Measurements from ENCODE around the gene SRXN1. TPM values are rescaled to one million over a fixed set of nuclear protein-coding genes. Genes with fewer than 3 reads are reported as not detected.

SRXN1 gene
- polyA plus RNA-seq, 2 donors, result 16.7 to 41.0 TPM

GRCh38 chr20:641516-641875 is 11.5 kb downstream of the SRXN1 start:
- H3K36me3 ChIP-seq (ENCODE audit: control insufficient read depth in 2 of 2, insufficient read depth in 2 of 2, low read length in 1 of 2), result no peaks in the 10 kb centered on the region
- no peak overlapping the region for H3K4me3 ChIP-seq (ENCODE audit: low read depth in 1 of 2, low read length in 2 of 2)
- H3K27ac ChIP-seq (ENCODE audit: low read depth in 2 of 2, low read length in 1 of 2), result no peak overlapping the region
- H3K9me3 ChIP-seq (ENCODE audit: control insufficient read depth in 2 of 2, insufficient read depth in 1 of 2, low read depth in 1 of 2, low read length in 1 of 2), result no peaks in the 10 kb centered on the region
- H3K4me1 ChIP-seq (ENCODE audit: control insufficient read depth in 2 of 2, insufficient read depth in 2 of 2, low read length in 1 of 2), result peaks cover 2% of the 10 kb centered on the region in 2 donors
- H3K27me3 ChIP-seq (ENCODE audit: control insufficient read depth in 1 of 2, insufficient read depth in 2 of 2, low read length in 2 of 2), result no peaks in the 10 kb centered on the region
- WGBS, 2 donors, result 37 to 38% methylated on average over 12 of the region's 12 CpGs

- Histone ChIP-seq H3K27me3 (ENCODE audit: control insufficient read depth in 1 of 2, insufficient read depth in 2 of 2, low read length in 2 of 2) (no peaks in the 10 kb centered on the region), H3K36me3 (ENCODE audit: control insufficient read depth in 2 of 2, insufficient read depth in 2 of 2, low read length in 1 of 2) (no peaks in the 10 kb centered on the region), H3K27ac (ENCODE audit: low read depth in 2 of 2, low read length in 1 of 2) (no peak overlapping the region), H3K9me3 (ENCODE audit: control insufficient read depth in 2 of 2, insufficient read depth in 1 of 2, low read depth in 1 of 2, low read length in 1 of 2) (no peaks in the 10 kb centered on the region), H3K4me3 (ENCODE audit: low read depth in 1 of 2, low read length in 2 of 2) (no peak overlapping the region), H3K4me1 (ENCODE audit: control insufficient read depth in 2 of 2, insufficient read depth in 2 of 2, low read length in 1 of 2) (peaks cover 2% of the 10 kb centered on the region in 2 donors)
- WGBS, 2 donors, result 50 to 56% methylated on average over 11 of the region's 11 CpGs
These were observed 12.1 kb downstream of the SRXN1 start for GRCh38 chr20:640674-641515.

- H3K4me1 ChIP-seq (ENCODE audit: control insufficient read depth in 2 of 2, insufficient read depth in 2 of 2, low read length in 1 of 2), result no peaks in the 10 kb centered on the region
- H3K27me3 ChIP-seq (ENCODE audit: control insufficient read depth in 1 of 2, insufficient read depth in 2 of 2, low read length in 2 of 2), result no peaks in the 10 kb centered on the region
- 58 to 65% methylated on average over 1 of the region's 1 CpG for WGBS, 2 donors
These were observed 14.4 kb downstream of the SRXN1 start for GRCh38 chr20:638579-638978.

GRCh38 chr20:637559-637958 is 15.4 kb downstream of the SRXN1 start:
- WGBS, 2 donors, result 65 to 77% methylated on average over 2 of the region's 2 CpGs
- H3K4me3 ChIP-seq (ENCODE audit: low read depth in 1 of 2, low read length in 2 of 2), result no peak overlapping the region
- H3K27ac ChIP-seq (ENCODE audit: low read depth in 2 of 2, low read length in 1 of 2), result no peak overlapping the region
- no peaks in the 10 kb centered on the region for H3K9me3 ChIP-seq (ENCODE audit: control insufficient read depth in 2 of 2, insufficient read depth in 1 of 2, low read depth in 1 of 2, low read length in 1 of 2)
- no peaks in the 10 kb centered on the region for H3K4me1 ChIP-seq (ENCODE audit: control insufficient read depth in 2 of 2, insufficient read depth in 2 of 2, low read length in 1 of 2)
- no peaks in the 10 kb centered on the region for H3K36me3 ChIP-seq (ENCODE audit: control insufficient read depth in 2 of 2, insufficient read depth in 2 of 2, low read length in 1 of 2)
- no peaks in the 10 kb centered on the region for H3K27me3 ChIP-seq (ENCODE audit: control insufficient read depth in 1 of 2, insufficient read depth in 2 of 2, low read length in 2 of 2)

More at GRCh38 chr20:638579-638978, 14.4 kb downstream of the SRXN1 start:
- Histone ChIP-seq H3K36me3 (ENCODE audit: control insufficient read depth in 2 of 2, insufficient read depth in 2 of 2, low read length in 1 of 2) (no peaks in the 10 kb centered on the region), H3K9me3 (ENCODE audit: control insufficient read depth in 2 of 2, insufficient read depth in 1 of 2, low read depth in 1 of 2, low read length in 1 of 2) (no peaks in the 10 kb centered on the region), H3K4me3 (ENCODE audit: low read depth in 1 of 2, low read length in 2 of 2) (no peak overlapping the region), H3K27ac (ENCODE audit: low read depth in 2 of 2, low read length in 1 of 2) (no peak overlapping the region)

GRCh38 chr20:635893-636338 is 17.1 kb downstream of the SRXN1 start:
- WGBS, 2 donors, result 41 to 43% methylated on average over 7 of the region's 7 CpGs
- H3K9me3 ChIP-seq (ENCODE audit: control insufficient read depth in 2 of 2, insufficient read depth in 1 of 2, low read depth in 1 of 2, low read length in 1 of 2), result no peaks in the 10 kb centered on the region
- H3K27me3 ChIP-seq (ENCODE audit: control insufficient read depth in 1 of 2, insufficient read depth in 2 of 2, low read length in 2 of 2), result no peaks in the 10 kb centered on the region
- no peak overlapping the region for H3K27ac ChIP-seq (ENCODE audit: low read depth in 2 of 2, low read length in 1 of 2)
- no peaks in the 10 kb centered on the region for H3K36me3 ChIP-seq (ENCODE audit: control insufficient read depth in 2 of 2, insufficient read depth in 2 of 2, low read length in 1 of 2)
- H3K4me1 ChIP-seq (ENCODE audit: control insufficient read depth in 2 of 2, insufficient read depth in 2 of 2, low read length in 1 of 2), result no peaks in the 10 kb centered on the region
- no peak overlapping the region for H3K4me3 ChIP-seq (ENCODE audit: low read depth in 1 of 2, low read length in 2 of 2)

- Histone ChIP-seq H3K4me1 (ENCODE audit: control insufficient read depth in 2 of 2, insufficient read depth in 2 of 2, low read length in 1 of 2) (no peaks in the 10 kb centered on the region), H3K4me3 (ENCODE audit: low read depth in 1 of 2, low read length in 2 of 2) (no peak overlapping the region), H3K9me3 (ENCODE audit: control insufficient read depth in 2 of 2, insufficient read depth in 1 of 2, low read depth in 1 of 2, low read length in 1 of 2) (no peaks in the 10 kb centered on the region), H3K27ac (ENCODE audit: low read depth in 2 of 2, low read length in 1 of 2) (no peak overlapping the region), H3K27me3 (ENCODE audit: control insufficient read depth in 1 of 2, insufficient read depth in 2 of 2, low read length in 2 of 2) (no peaks in the 10 kb centered on the region), H3K36me3 (ENCODE audit: control insufficient read depth in 2 of 2, insufficient read depth in 2 of 2, low read length in 1 of 2) (no peaks in the 10 kb centered on the region)
- 65 to 68% methylated on average over 9 of the region's 9 CpGs for WGBS, 2 donors
These were observed 17.7 kb downstream of the SRXN1 start for GRCh38 chr20:635028-635892.

- Histone ChIP-seq H3K4me3 (ENCODE audit: low read depth in 1 of 2, low read length in 2 of 2) (no peak overlapping the region), H3K27ac (ENCODE audit: low read depth in 2 of 2, low read length in 1 of 2) (no peak overlapping the region), H3K9me3 (ENCODE audit: control insufficient read depth in 2 of 2, insufficient read depth in 1 of 2, low read depth in 1 of 2, low read length in 1 of 2) (no peaks in the 10 kb centered on the region), H3K4me1 (ENCODE audit: control insufficient read depth in 2 of 2, insufficient read depth in 2 of 2, low read length in 1 of 2) (no peaks in the 10 kb centered on the region), H3K36me3 (ENCODE audit: control insufficient read depth in 2 of 2, insufficient read depth in 2 of 2, low read length in 1 of 2) (no peaks in the 10 kb centered on the region), H3K27me3 (ENCODE audit: control insufficient read depth in 1 of 2, insufficient read depth in 2 of 2, low read length in 2 of 2) (no peaks in the 10 kb centered on the region)
- WGBS, 2 donors, result 51 to 56% methylated on average over 14 of the region's 14 CpGs
These were observed 18.7 kb downstream of the SRXN1 start for GRCh38 chr20:634148-634925.

GRCh38 chr20:631101-631500 is 21.9 kb downstream of the SRXN1 start:
- Histone ChIP-seq H3K4me3 (ENCODE audit: low read depth in 1 of 2, low read length in 2 of 2) (no peak overlapping the region), H3K36me3 (ENCODE audit: control insufficient read depth in 2 of 2, insufficient read depth in 2 of 2, low read length in 1 of 2) (no peaks in the 10 kb centered on the region), H3K4me1 (ENCODE audit: control insufficient read depth in 2 of 2, insufficient read depth in 2 of 2, low read length in 1 of 2) (no peaks in the 10 kb centered on the region), H3K27me3 (ENCODE audit: control insufficient read depth in 1 of 2, insufficient read depth in 2 of 2, low read length in 2 of 2) (no peaks in the 10 kb centered on the region), H3K9me3 (ENCODE audit: control insufficient read depth in 2 of 2, insufficient read depth in 1 of 2, low read depth in 1 of 2, low read length in 1 of 2) (no peaks in the 10 kb centered on the region), H3K27ac (ENCODE audit: low read depth in 2 of 2, low read length in 1 of 2) (no peak overlapping the region)
- WGBS, 2 donors, result 30 to 49% methylated on average over 1 of the region's 1 CpG

- no peaks in the 10 kb centered on the region for H3K4me1 ChIP-seq (ENCODE audit: control insufficient read depth in 2 of 2, insufficient read depth in 2 of 2, low read length in 1 of 2)
- 66 to 73% methylated on average over 2 of the region's 2 CpGs for WGBS, 2 donors
- H3K9me3 ChIP-seq (ENCODE audit: control insufficient read depth in 2 of 2, insufficient read depth in 1 of 2, low read depth in 1 of 2, low read length in 1 of 2), result no peaks in the 10 kb centered on the region
- no peak overlapping the region for H3K4me3 ChIP-seq (ENCODE audit: low read depth in 1 of 2, low read length in 2 of 2)
- H3K27me3 ChIP-seq (ENCODE audit: control insufficient read depth in 1 of 2, insufficient read depth in 2 of 2, low read length in 2 of 2), result no peaks in the 10 kb centered on the region
- no peaks in the 10 kb centered on the region for H3K36me3 ChIP-seq (ENCODE audit: control insufficient read depth in 2 of 2, insufficient read depth in 2 of 2, low read length in 1 of 2)
- no peak overlapping the region for H3K27ac ChIP-seq (ENCODE audit: low read depth in 2 of 2, low read length in 1 of 2)
These were observed 26.4 kb downstream of the SRXN1 start for GRCh38 chr20:626579-626978.
